ENCODE results near the gene DUSP9.
"Not testable (repeated sequence)": the region's sequence is repeated elsewhere in the genome, so short reads cannot be mapped to it uniquely, and the experiment has no call there.

Gene DUSP9

GRCh38 chrX:153697924-153698865 is 51.2 kb downstream of the DUSP9 start:
- TF ChIP-seq, protein P1, sequence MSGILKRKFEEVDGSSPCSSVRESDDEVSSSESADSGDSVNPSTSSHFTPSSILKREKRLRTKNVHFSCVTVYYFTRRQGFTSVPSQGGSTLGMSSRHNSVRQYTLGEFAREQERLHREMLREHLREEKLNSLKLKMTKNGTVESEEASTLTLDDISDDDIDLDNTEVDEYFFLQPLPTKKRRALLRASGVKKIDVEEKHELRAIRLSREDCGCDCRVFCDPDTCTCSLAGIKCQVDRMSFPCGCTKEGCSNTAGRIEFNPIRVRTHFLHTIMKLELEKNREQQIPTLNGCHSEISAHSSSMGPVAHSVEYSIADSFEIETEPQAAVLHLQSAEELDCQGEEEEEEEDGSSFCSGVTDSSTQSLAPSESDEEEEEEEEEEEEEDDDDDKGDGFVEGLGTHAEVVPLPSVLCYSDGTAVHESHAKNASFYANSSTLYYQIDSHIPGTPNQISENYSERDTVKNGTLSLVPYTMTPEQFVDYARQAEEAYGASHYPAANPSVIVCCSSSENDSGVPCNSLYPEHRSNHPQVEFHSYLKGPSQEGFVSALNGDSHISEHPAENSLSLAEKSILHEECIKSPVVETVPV (CRISPR knock-in tag; IDR thresholded peaks at IDR 0.05) = no peak
- no peak for TF ChIP-seq ZFP3 (CRISPR knock-in tag; IDR thresholded peaks at IDR 0.05)
- TF ChIP-seq ESRRG (CRISPR knock-in tag; IDR thresholded peaks at IDR 0.05) = no peak
- no peak for TF ChIP-seq BACH2 (CRISPR knock-in tag; IDR thresholded peaks at IDR 0.05; ENCODE audit: borderline replicate concordance)
- TF ChIP-seq RARB (CRISPR knock-in tag; IDR thresholded peaks at IDR 0.05) = no peak
- no peak for TF ChIP-seq GLIS3 (CRISPR knock-in tag; IDR thresholded peaks at IDR 0.05)
- ATAC-seq = no peak

DNA sequence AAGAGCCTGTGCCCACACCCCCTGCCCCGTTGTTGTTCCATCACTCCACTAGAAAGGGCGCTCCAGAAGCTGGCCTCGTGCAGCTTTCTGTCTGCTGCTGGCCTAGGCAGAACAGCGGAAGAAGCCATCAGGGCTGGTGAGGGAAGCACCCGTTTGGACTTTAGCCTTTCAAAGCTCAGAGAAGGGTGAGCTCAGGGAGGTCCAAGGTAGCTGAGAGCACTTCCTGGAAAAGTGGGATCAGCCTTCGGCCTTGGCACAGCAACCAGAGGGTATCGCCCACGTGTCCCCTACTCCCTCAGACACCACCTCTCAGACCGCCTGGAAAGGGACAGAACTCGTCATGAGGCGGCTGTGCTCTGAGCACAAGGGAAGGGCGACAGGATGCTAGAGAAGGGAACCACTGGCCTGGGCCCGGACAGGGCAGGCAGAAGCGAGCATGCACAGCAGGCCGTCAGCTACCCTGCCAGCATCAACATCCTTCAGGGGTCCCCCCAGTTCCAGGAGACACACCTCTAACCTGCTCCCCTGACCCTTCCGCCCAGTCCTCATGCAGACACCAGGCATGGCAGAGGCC is 52.3 kb downstream of the DUSP9 start:
- ATAC-seq = not testable (repeated sequence)

- not testable (repeated sequence) for ATAC-seq
Measured at GRCh38 chrX:153699784-153700371, 52.9 kb downstream of the DUSP9 start.

- no peak for TF ChIP-seq PATZ1 (CRISPR knock-in tag; IDR thresholded peaks at IDR 0.05; ENCODE audit: borderline replicate concordance)
- no peak for TF ChIP-seq ZNF70 (CRISPR knock-in tag; IDR thresholded peaks at IDR 0.05)
- TF ChIP-seq SNAI2 (CRISPR knock-in tag; IDR thresholded peaks at IDR 0.05) = no peak
- no peak for TF ChIP-seq ZC3H10 (CRISPR knock-in tag; IDR thresholded peaks at IDR 0.05)
- no peak for TF ChIP-seq RARB (CRISPR knock-in tag; IDR thresholded peaks at IDR 0.05)
- no peak for TF ChIP-seq OSR1 (CRISPR knock-in tag; IDR thresholded peaks at IDR 0.05)
- TF ChIP-seq ZNF565 (CRISPR knock-in tag; conservative IDR thresholded peaks at IDR 0.05; ENCODE audit: low read depth) = no peak
- no peak for TF ChIP-seq ESRRG (CRISPR knock-in tag; IDR thresholded peaks at IDR 0.05)
- TF ChIP-seq CSDC2 (CRISPR knock-in tag; IDR thresholded peaks at IDR 0.05) = no peak
- TF ChIP-seq, protein P2, sequence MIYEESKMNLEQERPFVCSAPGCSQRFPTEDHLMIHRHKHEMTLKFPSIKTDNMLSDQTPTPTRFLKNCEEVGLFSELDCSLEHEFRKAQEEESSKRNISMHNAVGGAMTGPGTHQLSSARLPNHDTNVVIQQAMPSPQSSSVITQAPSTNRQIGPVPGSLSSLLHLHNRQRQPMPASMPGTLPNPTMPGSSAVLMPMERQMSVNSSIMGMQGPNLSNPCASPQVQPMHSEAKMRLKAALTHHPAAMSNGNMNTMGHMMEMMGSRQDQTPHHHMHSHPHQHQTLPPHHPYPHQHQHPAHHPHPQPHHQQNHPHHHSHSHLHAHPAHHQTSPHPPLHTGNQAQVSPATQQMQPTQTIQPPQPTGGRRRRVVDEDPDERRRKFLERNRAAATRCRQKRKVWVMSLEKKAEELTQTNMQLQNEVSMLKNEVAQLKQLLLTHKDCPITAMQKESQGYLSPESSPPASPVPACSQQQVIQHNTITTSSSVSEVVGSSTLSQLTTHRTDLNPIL (CRISPR knock-in tag; IDR thresholded peaks at IDR 0.05; ENCODE audit: low read depth) = no peak
- TF ChIP-seq TOX (CRISPR knock-in tag; IDR thresholded peaks at IDR 0.05; ENCODE audit: borderline replicate concordance) = no peak
- TF ChIP-seq PPARA (CRISPR knock-in tag; IDR thresholded peaks at IDR 0.05; ENCODE audit: borderline replicate concordance) = no peak
- TF ChIP-seq, protein P3, sequence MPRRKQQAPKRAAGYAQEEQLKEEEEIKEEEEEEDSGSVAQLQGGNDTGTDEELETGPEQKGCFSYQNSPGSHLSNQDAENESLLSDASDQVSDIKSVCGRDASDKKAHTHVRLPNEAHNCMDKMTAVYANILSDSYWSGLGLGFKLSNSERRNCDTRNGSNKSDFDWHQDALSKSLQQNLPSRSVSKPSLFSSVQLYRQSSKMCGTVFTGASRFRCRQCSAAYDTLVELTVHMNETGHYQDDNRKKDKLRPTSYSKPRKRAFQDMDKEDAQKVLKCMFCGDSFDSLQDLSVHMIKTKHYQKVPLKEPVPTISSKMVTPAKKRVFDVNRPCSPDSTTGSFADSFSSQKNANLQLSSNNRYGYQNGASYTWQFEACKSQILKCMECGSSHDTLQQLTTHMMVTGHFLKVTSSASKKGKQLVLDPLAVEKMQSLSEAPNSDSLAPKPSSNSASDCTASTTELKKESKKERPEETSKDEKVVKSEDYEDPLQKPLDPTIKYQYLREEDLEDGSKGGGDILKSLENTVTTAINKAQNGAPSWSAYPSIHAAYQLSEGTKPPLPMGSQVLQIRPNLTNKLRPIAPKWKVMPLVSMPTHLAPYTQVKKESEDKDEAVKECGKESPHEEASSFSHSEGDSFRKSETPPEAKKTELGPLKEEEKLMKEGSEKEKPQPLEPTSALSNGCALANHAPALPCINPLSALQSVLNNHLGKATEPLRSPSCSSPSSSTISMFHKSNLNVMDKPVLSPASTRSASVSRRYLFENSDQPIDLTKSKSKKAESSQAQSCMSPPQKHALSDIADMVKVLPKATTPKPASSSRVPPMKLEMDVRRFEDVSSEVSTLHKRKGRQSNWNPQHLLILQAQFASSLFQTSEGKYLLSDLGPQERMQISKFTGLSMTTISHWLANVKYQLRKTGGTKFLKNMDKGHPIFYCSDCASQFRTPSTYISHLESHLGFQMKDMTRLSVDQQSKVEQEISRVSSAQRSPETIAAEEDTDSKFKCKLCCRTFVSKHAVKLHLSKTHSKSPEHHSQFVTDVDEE (CRISPR knock-in tag; IDR thresholded peaks at IDR 0.05) = no peak
- no peak for TF ChIP-seq ARNTL (CRISPR knock-in tag; IDR thresholded peaks at IDR 0.05; ENCODE audit: borderline replicate concordance, low read depth)
- TF ChIP-seq ZFP30 (CRISPR knock-in tag; IDR thresholded peaks at IDR 0.05) = no peak
- no peak for TF ChIP-seq ISL1 (CRISPR knock-in tag; IDR thresholded peaks at IDR 0.05)
- no peak for TF ChIP-seq TCF4 (CRISPR knock-in tag; IDR thresholded peaks at IDR 0.05; ENCODE audit: borderline replicate concordance)
- no peak for TF ChIP-seq ZNF8 (CRISPR knock-in tag; IDR thresholded peaks at IDR 0.05)
- TF ChIP-seq, protein P1 (CRISPR knock-in tag; IDR thresholded peaks at IDR 0.05) = no peak
- TF ChIP-seq ZFP3 (CRISPR knock-in tag; IDR thresholded peaks at IDR 0.05) = no peak
- ATAC-seq = no peak
Measured at GRCh38 chrX:153700376-153700945, 53.5 kb downstream of the DUSP9 start.

Measured in SK-N-SH treated with all-trans-retinoic acid at 6 μM for 48 hours (cell line).